Aorta (tissue), 5 donors: ENCODE data around the gene NAT8L. TPM values are rescaled to one million over a fixed set of nuclear protein-coding genes. Genes with fewer than 3 reads are reported as not detected.

Source experiments
- ATAC-seq: fragments of 200-7000 bp; cut with Tn5 transposase; one replicate; pipeline ENCODE4 v1.9.1; 2022; ENCODE audit warnings: moderate library complexity; ENCODE audit not compliant: low FRiP score
- DNase-seq, 2 donors: peaks; one replicate each; pipeline ENCODE4 v3.0.0-alpha.2; 2020
- H3K27ac ChIP-seq, 2 donors: one replicate each; pipeline ENCODE4 v1.5.1; 2013; ENCODE audit warnings: low read length in 2 of 2, mild to moderate bottlenecking in 2 of 2, moderate library complexity in 2 of 2, control low read depth in 1 of 2, inconsistent platforms in 1 of 2, low read depth in 1 of 2
- H3K27me3 ChIP-seq, 2 donors: one replicate each; pipeline ENCODE4 v1.6.1; 2013; ENCODE audit warnings: control low read depth in 1 of 2, low read length in 1 of 2, mild to moderate bottlenecking in 1 of 2, moderate library complexity in 1 of 2; ENCODE audit not compliant: insufficient read depth in 2 of 2, control insufficient read depth in 1 of 2
- H3K36me3 ChIP-seq, 2 donors: one replicate each; pipeline ENCODE4 v1.6.1; 2013; ENCODE audit warnings: control low read depth in 1 of 2, low read length in 1 of 2, mild to moderate bottlenecking in 1 of 2; ENCODE audit not compliant: insufficient read depth in 2 of 2, control insufficient read depth in 1 of 2
- H3K4me1 ChIP-seq, 2 donors: one replicate each; pipeline ENCODE4 v1.6.1; 2013; ENCODE audit warnings: low read length in 2 of 2, control low read depth in 1 of 2, mild to moderate bottlenecking in 1 of 2, moderate library complexity in 1 of 2; ENCODE audit not compliant: insufficient read depth in 2 of 2, control insufficient read depth in 1 of 2
- H3K4me3 ChIP-seq, 2 donors: one replicate each; pipeline ENCODE4 v1.5.1; 2013; ENCODE audit warnings: low read length in 2 of 2, control low read depth in 1 of 2, mild to moderate bottlenecking in 1 of 2
- H3K9me3 ChIP-seq: one replicate; pipeline ENCODE4 v1.6.1; 2013; ENCODE audit warnings: mild to moderate bottlenecking, low read length; ENCODE audit not compliant: control insufficient read depth
- WGBS, 2 donors: extraction: QIAGEN DNeasy Blood & Tissue Kit; methylation state at CpG; one replicate each; pipeline ENCODE4 v1.1.7; 2013; 5-methylcytosine and 5-hydroxymethylcytosine counted together
- intact Hi-C, 2 donors: fragments of 100-400 bp; cut with DNase I; formaldehyde crosslinking; loops; one replicate each; pipeline versions ENCODE4 v1.14.2 to v1.15.0; 2022
- polyA plus RNA-seq, 2 donors: library from polyadenylated mRNA; stranded (reverse); fragments of 200-250 nt; gene quantifications; one replicate each; pipeline ENCODE4 v1.2.3, GENCODE V29; 2013
- total RNA-seq, 2 donors: library from RNA; stranded (reverse); fragmentation: NEBNext Ultra II Directional; extraction: Animal tissue kit (Norgen Biotek cat#: 25700); gene quantifications; one replicate each; pipeline ENCODE4 v1.2.1, GENCODE V29; 2021
- donor health status: healthy with polysubstance abuse.
- donor health status: Bipolar disorder and iron deficiency.
- donor health status: DM: no; HTN: no; CAD: no.
- donor health status: DM: no; HTN: no; CAD: no.
- donor health status: DM: yes; HTN: yes; CAD: no.

The NAT8L gene
- total and polyA plus RNA-seq, 4 donors, result under 0.01 to 0.33 (median 0.14) TPM

GRCh38 chr4:2067446-2068197 is 8.5 kb downstream of the NAT8L start:
- Histone ChIP-seq H3K27ac (no peak overlapping the region), H3K36me3 (no peaks in the 10 kb centered on the region), H3K4me3 (no peak overlapping the region), H3K9me3 (no peaks in the 10 kb centered on the region), H3K4me1 (no peaks in the 10 kb centered on the region), H3K27me3 (no peaks in the 10 kb centered on the region)
- ATAC-seq (no peak), DNase-seq (peak; percentile 30 to 68)
- WGBS, 2 donors, result 72 to 77% methylated on average over 18 to 26 of the region's 26 CpGs
- intact Hi-C loops, result no loop called here

- no peak for ATAC-seq
- Histone ChIP-seq H3K4me1 (no peaks in the 10 kb centered on the region), H3K27ac (no peak overlapping the region), H3K36me3 (no peaks in the 10 kb centered on the region), H3K9me3 (no peaks in the 10 kb centered on the region), H3K27me3 (no peaks in the 10 kb centered on the region), H3K4me3 (no peak overlapping the region)
- WGBS, 2 donors, result 95 to 97% methylated on average over 13 of the region's 13 CpGs
- DNase-seq, result peak in 1 of 2 donors; percentile 20
- intact Hi-C loops, result no loop called here
Measured at GRCh38 chr4:2068198-2068470, 9.0 kb downstream of the NAT8L start.

GRCh38 chr4:2068566-2068965 is 9.4 kb downstream of the NAT8L start:
- ATAC-seq, result no peak
- WGBS, 2 donors, result 85 to 88% methylated on average over 11 of the region's 11 CpGs

GRCh38 chr4:2069161-2069971 is 10.2 kb downstream of the NAT8L start:
- ATAC-seq, result no peak
- intact Hi-C loops, result no loop called here
- no peaks in the 10 kb centered on the region for H3K9me3 ChIP-seq
- peak in 1 of 2 donors; percentile 71 for DNase-seq
- no peaks in the 10 kb centered on the region for H3K4me1 ChIP-seq
- no peak overlapping the region for H3K27ac ChIP-seq
- H3K27me3 ChIP-seq, result no peaks in the 10 kb centered on the region
- WGBS, 2 donors, result 77 to 82% methylated on average over 15 to 17 of the region's 17 CpGs
- H3K36me3 ChIP-seq, result no peaks in the 10 kb centered on the region
- H3K4me3 ChIP-seq, result no peak overlapping the region

More at GRCh38 chr4:2068566-2068965, 9.4 kb downstream of the NAT8L start:
- Histone ChIP-seq H3K27me3 (no peaks in the 10 kb centered on the region), H3K9me3 (no peaks in the 10 kb centered on the region), H3K4me1 (no peaks in the 10 kb centered on the region), H3K27ac (no peak overlapping the region), H3K4me3 (no peak overlapping the region), H3K36me3 (no peaks in the 10 kb centered on the region)
- intact Hi-C loops, result no loop called here
- DNase-seq, result peak; percentile 29 to 57

GRCh38 chr4:2069986-2070385 is 10.9 kb downstream of the NAT8L start:
- 65 to 72% methylated on average over 12 to 14 of the region's 14 CpGs for WGBS, 2 donors
- H3K36me3 ChIP-seq, result no peaks in the 10 kb centered on the region
- DNase-seq, result peak in 1 of 2 donors; percentile 62
- H3K27ac ChIP-seq, result no peak overlapping the region
- H3K4me3 ChIP-seq, result no peak overlapping the region
- H3K4me1 ChIP-seq, result no peaks in the 10 kb centered on the region
- H3K27me3 ChIP-seq, result no peaks in the 10 kb centered on the region
- no peak for ATAC-seq
- intact Hi-C loops, result no loop called here
- no peaks in the 10 kb centered on the region for H3K9me3 ChIP-seq

- Histone ChIP-seq H3K36me3 (no peaks in the 10 kb centered on the region), H3K4me1 (no peaks in the 10 kb centered on the region), H3K9me3 (no peaks in the 10 kb centered on the region), H3K27ac (no peak overlapping the region), H3K4me3 (no peak overlapping the region), H3K27me3 (no peaks in the 10 kb centered on the region)
- peak in 1 of 2 donors; percentile 59 for DNase-seq
- ATAC-seq, result no peak
- WGBS, 2 donors, result 84 to 87% methylated on average over 21 to 22 of the region's 22 CpGs
- intact Hi-C loops, result no loop called here
Measured at GRCh38 chr4:2070421-2071251, 11.5 kb downstream of the NAT8L start.

GRCh38 chr4:2071252-2071911 is 12.3 kb downstream of the NAT8L start:
- no peaks in the 10 kb centered on the region for H3K36me3 ChIP-seq
- H3K9me3 ChIP-seq, result no peaks in the 10 kb centered on the region
- no peak overlapping the region for H3K27ac ChIP-seq
- 66 to 68% methylated on average over 16 of the region's 16 CpGs for WGBS, 2 donors
- intact Hi-C loops, result no loop called here
- no peak overlapping the region for H3K4me3 ChIP-seq
- ATAC-seq, result no peak
- no peaks in the 10 kb centered on the region for H3K4me1 ChIP-seq
- H3K27me3 ChIP-seq, result no peaks in the 10 kb centered on the region
- DNase-seq, result peak in 1 of 2 donors; percentile 61
